GM12874 (cell line): ENCODE data around the gene TTC39A.

Source experiments
- CTCF ChIP-seq: IDR thresholded peaks from 2 replicates; pipeline ENCODE4 v1.5.1; 2011; ENCODE audit warnings: low read depth, mild to moderate bottlenecking, control low read depth, low read length, moderate library complexity; ENCODE audit not compliant: insufficient read depth

The TTC39A gene

GRCh38 chr1:51326839-51327238 is 3.5 kb downstream of the TTC39A start:
- no peak for TF ChIP-seq CTCF

- no peak for TF ChIP-seq CTCF
Measured at GRCh38 chr1:51325878-51326755, 4.2 kb downstream of the TTC39A start.

- no peak for TF ChIP-seq CTCF
Measured at GRCh38 chr1:51325391-51325790, 5.0 kb downstream of the TTC39A start.

GRCh38 chr1:51324251-51325010 is 5.9 kb downstream of the TTC39A start:
- TF ChIP-seq CTCF: no peak

GRCh38 chr1:51323778-51324177 is 6.6 kb downstream of the TTC39A start:
- no peak for TF ChIP-seq CTCF

- no peak for TF ChIP-seq CTCF
Measured at GRCh38 chr1:51322417-51323101, 7.8 kb downstream of the TTC39A start.

GRCh38 chr1:51321924-51322280 is 8.5 kb downstream of the TTC39A start:
- TF ChIP-seq CTCF: no peak
